Rectal smooth muscle tissue (tissue), 1 donor: ENCODE measurements around the gene TEX52.

Experiments used
- H3K27ac ChIP-seq: one replicate; pipeline ENCODE4 v1.7.0; 2013; ENCODE audit warnings: low read depth, low read length, inconsistent platforms
- H3K27me3 ChIP-seq: one replicate; pipeline ENCODE4 v1.7.0; 2013; ENCODE audit warnings: low read length; ENCODE audit not compliant: control insufficient read depth, insufficient read depth
- H3K36me3 ChIP-seq: one replicate; pipeline ENCODE4 v1.7.0; 2013; ENCODE audit warnings: low read length; ENCODE audit not compliant: control insufficient read depth, insufficient read depth
- H3K4me1 ChIP-seq: one replicate; pipeline ENCODE4 v1.7.0; 2013; ENCODE audit warnings: low read length; ENCODE audit not compliant: control insufficient read depth, insufficient read depth
- H3K4me3 ChIP-seq: one replicate; pipeline ENCODE4 v1.7.0; 2013; ENCODE audit warnings: low read length
- H3K9ac ChIP-seq: one replicate; pipeline ENCODE4 v1.7.0; 2013; ENCODE audit warnings: low read length

Gene TEX52

GRCh38 chr12:2835691-2836403 lies 21.0 kb downstream of the TEX52 start:
- Histone ChIP-seq H3K27me3 (no peaks in the 10 kb centered on the region), H3K4me3 (no peak overlapping the region), H3K9ac (no peak overlapping the region), H3K4me1 (peaks cover 8% of the 10 kb centered on the region), H3K27ac (no peak overlapping the region), H3K36me3 (no peaks in the 10 kb centered on the region)

- Histone ChIP-seq H3K4me3 (peak within 1 kb of the TSS; percentile 42), H3K4me1 (peaks cover 8% of the 10 kb centered on the region), H3K27ac (no peak within 1 kb of the TSS), H3K27me3 (no peaks in the 10 kb centered on the region), H3K36me3 (no peaks in the 10 kb centered on the region), H3K9ac (no peak within 1 kb of the TSS)
Observed at GRCh38 chr12:2834581-2835491, 22.0 kb downstream of the TEX52 start, which contains the start of gene NRIP2. Gene NRIP2 (minus strand): TSS chr12:2835035. CDS start chr12:2834983, 52 bp downstream.

GRCh38 chr12:2833810-2834209 lies 23.0 kb downstream of the TEX52 start:
- no peaks in the 10 kb centered on the region for H3K27me3 ChIP-seq
- H3K27ac ChIP-seq: no peak overlapping the region
- no peaks in the 10 kb centered on the region for H3K36me3 ChIP-seq
- peaks cover 8% of the 10 kb centered on the region for H3K4me1 ChIP-seq
- H3K9ac ChIP-seq: no peak overlapping the region
- no peak overlapping the region for H3K4me3 ChIP-seq

GRCh38 chr12:2833327-2833726 lies 23.5 kb downstream of the TEX52 start:
- H3K4me3 ChIP-seq: no peak overlapping the region
- H3K27me3 ChIP-seq: no peaks in the 10 kb centered on the region
- no peak overlapping the region for H3K27ac ChIP-seq
- no peak overlapping the region for H3K9ac ChIP-seq
- H3K4me1 ChIP-seq: peaks cover 8% of the 10 kb centered on the region
- H3K36me3 ChIP-seq: no peaks in the 10 kb centered on the region

GRCh38 chr12:2832550-2833127 lies 24.2 kb downstream of the TEX52 start:
- H3K36me3 ChIP-seq: peaks cover 6% of the 10 kb centered on the region
- peaks cover 8% of the 10 kb centered on the region for H3K4me1 ChIP-seq
- H3K27ac ChIP-seq: no peak overlapping the region
- no peak overlapping the region for H3K9ac ChIP-seq
- H3K4me3 ChIP-seq: no peak overlapping the region
- no peaks in the 10 kb centered on the region for H3K27me3 ChIP-seq

GRCh38 chr12:2829275-2829674 lies 27.6 kb downstream of the TEX52 start:
- peaks cover 28% of the 10 kb centered on the region for H3K36me3 ChIP-seq
- no peaks in the 10 kb centered on the region for H3K4me1 ChIP-seq

GRCh38 chr12:2826721-2827515 lies 29.9 kb downstream of the TEX52 start:
- Histone ChIP-seq H3K27me3 (no peaks in the 10 kb centered on the region), H3K4me3 (no peak overlapping the region), H3K9ac (no peak overlapping the region), H3K36me3 (peaks cover 43% of the 10 kb centered on the region), H3K27ac (no peak overlapping the region), H3K4me1 (no peaks in the 10 kb centered on the region)

More at GRCh38 chr12:2829275-2829674, 27.6 kb downstream of the TEX52 start:
- H3K27me3 ChIP-seq: no peaks in the 10 kb centered on the region
- no peak overlapping the region for H3K9ac ChIP-seq
- H3K4me3 ChIP-seq: no peak overlapping the region
- H3K27ac ChIP-seq: no peak overlapping the region

- H3K36me3 ChIP-seq: peaks cover 51% of the 10 kb centered on the region
- H3K4me3 ChIP-seq: no peak overlapping the region
- H3K9ac ChIP-seq: no peak overlapping the region
- no peak overlapping the region for H3K27ac ChIP-seq
- H3K4me1 ChIP-seq: no peaks in the 10 kb centered on the region
- H3K27me3 ChIP-seq: no peaks in the 10 kb centered on the region
Observed at GRCh38 chr12:2826036-2826435, 30.8 kb downstream of the TEX52 start.

GRCh38 chr12:2825132-2825531 lies 31.7 kb downstream of the TEX52 start:
- Histone ChIP-seq H3K36me3 (peaks cover 57% of the 10 kb centered on the region), H3K9ac (no peak overlapping the region), H3K4me1 (no peaks in the 10 kb centered on the region), H3K27ac (no peak overlapping the region), H3K4me3 (no peak overlapping the region), H3K27me3 (no peaks in the 10 kb centered on the region)

- H3K9ac ChIP-seq: no peak overlapping the region
- H3K36me3 ChIP-seq: peaks cover 59% of the 10 kb centered on the region
- H3K27me3 ChIP-seq: no peaks in the 10 kb centered on the region
- H3K4me1 ChIP-seq: no peaks in the 10 kb centered on the region
- no peak overlapping the region for H3K4me3 ChIP-seq
- H3K27ac ChIP-seq: no peak overlapping the region
Observed at GRCh38 chr12:2824541-2824940, 32.3 kb downstream of the TEX52 start.

GRCh38 chr12:2823483-2823882 lies 33.4 kb downstream of the TEX52 start:
- H3K27me3 ChIP-seq: no peaks in the 10 kb centered on the region
- no peak overlapping the region for H3K9ac ChIP-seq
- no peak overlapping the region for H3K27ac ChIP-seq
- no peak overlapping the region for H3K4me3 ChIP-seq
- no peaks in the 10 kb centered on the region for H3K4me1 ChIP-seq
- peaks cover 64% of the 10 kb centered on the region for H3K36me3 ChIP-seq

GRCh38 chr12:2820432-2820831 lies 36.4 kb downstream of the TEX52 start:
- H3K27me3 ChIP-seq: no peaks in the 10 kb centered on the region
- no peak overlapping the region for H3K9ac ChIP-seq
- no peak overlapping the region for H3K27ac ChIP-seq
- H3K4me1 ChIP-seq: no peaks in the 10 kb centered on the region
- H3K36me3 ChIP-seq: peaks cover 61% of the 10 kb centered on the region
- no peak overlapping the region for H3K4me3 ChIP-seq
